Measurements from ENCODE around the gene TMEM44. TPM values are rescaled to one million over a fixed set of nuclear protein-coding genes. Genes with fewer than 3 reads are reported as not detected.

The TMEM44 gene
- total and polyA plus RNA-seq, 2 of the 4 experiments (the other 2 are of a cell fraction) = 9.7 to 24.2 TPM

GRCh38 chr3:194676471-194676870 is 43.3 kb upstream of the TMEM44 start:
- POLR2A ChIA-PET (ENCODE audit: unreplicated experiment) = no interaction called here
- no peak for TF ChIP-seq MAZ (IDR thresholded peaks at IDR 0.05; ENCODE audit: borderline replicate concordance, low read depth, low read length)
- no TSS peak for BruUV-seq (replicated peaks)

More at GRCh38 chr3:194676471-194676870, 43.3 kb upstream of the TMEM44 start:
- no peak overlapping the region for H3K14ac ChIP-seq (replicated peaks; ENCODE audit: low read depth, low read length)
- no peaks in the 10 kb centered on the region for H3K36me3 ChIP-seq (ENCODE audit: control insufficient read depth, insufficient read depth, low read length)
- H3K27me3 ChIP-seq (ENCODE audit: control insufficient read depth, insufficient read depth, low read length) = peaks cover 2% of the 10 kb centered on the region; the same call in 1 of the 2 replicates
- H3K4me1 ChIP-seq (ENCODE audit: control insufficient read depth, insufficient read depth, low read length) = peaks cover 1% of the 10 kb centered on the region; the same call in 1 of the 2 replicates
- in situ Hi-C loops (cut with MboI; ENCODE audit: low sequenced_read_pairs) (loop anchor here (5.0 to 10.0 kb wide), 3 partner anchors 431 to 848 kb away; no protein-coding TSS in a partner anchor), intact Hi-C loops (cut with micrococcal nuclease) (no loop called here), dilution Hi-C loops (cut with HindIII; ENCODE audit: low sequenced_read_pairs, unreplicated experiment) (no loop called here)
- H2BK5ac ChIP-seq (ENCODE audit: low read depth, low read length, poor library complexity, severe bottlenecking) = no peak overlapping the region
- H3K23ac ChIP-seq (ENCODE audit: low read depth, low read length) = no peak overlapping the region
- no CpG with 5 or more reads among the region's 1 CpG for WGBS, 2 experiments (ENCODE audit: extremely low coverage in 2 of 2, insufficient read length in 1 of 2)
- no peak overlapping the region for H3K27ac ChIP-seq (ENCODE audit: insufficient read depth, low read length)
- H3K9me3 ChIP-seq (ENCODE audit: control insufficient read depth, insufficient read depth, low read length) = no peaks in the 10 kb centered on the region
- DNase-seq (no peak), ATAC-seq (ENCODE audit: low read depth) (no peak)
- no peak overlapping the region for H2AK5ac ChIP-seq (ENCODE audit: low read depth, low read length)
- no peak overlapping the region for H3K4ac ChIP-seq (ENCODE audit: low read depth, low read length)
- H2BK120ac ChIP-seq (ENCODE audit: low read depth, low read length) = no peak overlapping the region
- H2BK20ac ChIP-seq (ENCODE audit: low read depth, low read length) = no peak overlapping the region
- H3K56ac ChIP-seq (ENCODE audit: extremely low read depth, insufficient read depth, low read length) = no peak overlapping the region
- no peak overlapping the region for H2BK15ac ChIP-seq (ENCODE audit: low read depth, low read length)
- no peak overlapping the region for H4K8ac ChIP-seq (ENCODE audit: low read depth in 2 of 2, low read length in 2 of 2)
- no peak overlapping the region for H3K4me3 ChIP-seq (ENCODE audit: insufficient read depth, low read depth, low read length)
- H3K18ac ChIP-seq (ENCODE audit: low read depth, low read length) = no peak overlapping the region
- H3K79me1 ChIP-seq (ENCODE audit: low read depth in 1 of 2, low read length in 2 of 2) = peaks cover 3 to 9% of the 10 kb centered on the region in 2 experiments; a peak in 2 of 4 replicates
- CTCF ChIA-PET = interaction anchor here (0.6 kb wide), 1 partner anchor 774 kb away, joined by 3 read pairs; no protein-coding TSS in a partner anchor
- H2AK9ac ChIP-seq (replicated peaks; ENCODE audit: low read depth, low read length, poor library complexity) = no peak overlapping the region
- H4K20me1 ChIP-seq (ENCODE audit: insufficient read depth, low read length) = no peaks in the 10 kb centered on the region
- H3K9ac ChIP-seq (ENCODE audit: low read depth, low read length) = no peak overlapping the region
- H2AFZ ChIP-seq (replicated peaks; ENCODE audit: low read length, poor library complexity) = no peak overlapping the region
- no peaks in the 10 kb centered on the region; the same call in 1 of the 2 replicates for H3K9me1 ChIP-seq (ENCODE audit: insufficient read depth, low read length)
- no peak overlapping the region for H4K5ac ChIP-seq (ENCODE audit: low read depth, low read length)
- H4K91ac ChIP-seq (ENCODE audit: insufficient read depth, low read depth, low read length) = no peak overlapping the region
- H3K4me2 ChIP-seq (ENCODE audit: low read depth, low read length) = no peak overlapping the region
